Sigmoid colon (tissue), 4 donors: ENCODE results near the gene STK11.

Source experiments
- POLR2A ChIP-seq, 2 donors: fragments of 450-650 bp; IDR thresholded peaks; one replicate each; pipeline ENCODE4 v1.6.1; 2016; ENCODE audit warnings: antibody characterized with exemption in 2 of 2, mild to moderate bottlenecking in 2 of 2, moderate library complexity in 2 of 2
- POLR2AphosphoS5 ChIP-seq, 4 donors: sonication (generic); formaldehyde crosslinking; IDR thresholded peaks; one replicate each; pipeline ENCODE4 v1.6.1; 2017; ENCODE audit warnings: antibody characterized with exemption in 4 of 4
- TF ChIP-seq, protein P1 (sequence below), 4 experiments: fragments of 450-650 bp in 3 of 4; fragments of 200-600 bp in 1 of 4; IDR thresholded peaks; one replicate each; pipeline ENCODE4 v1.5.1; 2016 to 2019; ENCODE audit warnings: antibody characterized with exemption in 4 of 4, mild to moderate bottlenecking in 3 of 4, moderate library complexity in 2 of 4

DNA sequence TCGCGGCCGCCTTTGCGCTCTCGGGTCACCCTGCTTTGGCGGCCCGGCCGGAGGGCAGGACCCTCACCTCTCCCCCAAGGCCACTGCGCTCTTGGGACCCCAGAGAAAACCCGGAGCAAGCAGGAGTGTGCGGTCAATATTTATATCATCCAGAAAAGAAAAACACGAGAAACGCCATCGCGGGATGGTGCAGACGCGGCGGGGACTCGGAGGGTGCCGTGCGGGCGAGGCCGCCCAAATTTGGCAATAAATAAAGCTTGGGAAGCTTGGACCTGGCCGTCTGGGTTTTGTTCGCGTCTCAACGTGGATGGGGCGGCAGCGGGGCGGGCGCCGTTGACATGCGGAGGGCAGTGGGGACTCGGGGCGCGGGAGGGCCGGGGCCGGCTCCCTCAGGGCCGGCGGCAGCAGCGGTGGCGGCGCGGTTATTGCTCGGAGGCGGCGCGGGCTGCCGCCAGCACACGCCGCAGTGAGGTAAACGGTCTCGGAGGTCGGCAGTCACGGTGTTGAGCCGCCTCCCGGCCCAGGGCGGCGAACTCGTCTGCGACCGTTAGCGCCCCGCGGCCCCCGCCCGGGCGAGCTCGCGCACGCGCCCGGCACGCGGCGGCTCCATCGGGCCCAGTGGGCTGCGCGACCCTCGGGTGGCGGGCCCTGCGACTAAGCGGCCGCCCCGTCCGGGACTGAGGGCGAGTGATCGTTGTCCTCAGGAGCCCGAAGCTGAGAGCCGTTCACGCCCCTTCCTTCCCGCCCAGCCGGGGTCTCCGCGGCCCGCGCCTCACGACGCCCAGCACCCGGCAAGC, 22.8 kb downstream of the STK11 start:
- TF ChIP-seq POLR2A (IDR thresholded peaks at IDR 0.05), result no peak
- TF ChIP-seq, protein P1, sequence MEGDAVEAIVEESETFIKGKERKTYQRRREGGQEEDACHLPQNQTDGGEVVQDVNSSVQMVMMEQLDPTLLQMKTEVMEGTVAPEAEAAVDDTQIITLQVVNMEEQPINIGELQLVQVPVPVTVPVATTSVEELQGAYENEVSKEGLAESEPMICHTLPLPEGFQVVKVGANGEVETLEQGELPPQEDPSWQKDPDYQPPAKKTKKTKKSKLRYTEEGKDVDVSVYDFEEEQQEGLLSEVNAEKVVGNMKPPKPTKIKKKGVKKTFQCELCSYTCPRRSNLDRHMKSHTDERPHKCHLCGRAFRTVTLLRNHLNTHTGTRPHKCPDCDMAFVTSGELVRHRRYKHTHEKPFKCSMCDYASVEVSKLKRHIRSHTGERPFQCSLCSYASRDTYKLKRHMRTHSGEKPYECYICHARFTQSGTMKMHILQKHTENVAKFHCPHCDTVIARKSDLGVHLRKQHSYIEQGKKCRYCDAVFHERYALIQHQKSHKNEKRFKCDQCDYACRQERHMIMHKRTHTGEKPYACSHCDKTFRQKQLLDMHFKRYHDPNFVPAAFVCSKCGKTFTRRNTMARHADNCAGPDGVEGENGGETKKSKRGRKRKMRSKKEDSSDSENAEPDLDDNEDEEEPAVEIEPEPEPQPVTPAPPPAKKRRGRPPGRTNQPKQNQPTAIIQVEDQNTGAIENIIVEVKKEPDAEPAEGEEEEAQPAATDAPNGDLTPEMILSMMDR (IDR thresholded peaks at IDR 0.05), result no peak
- no peak for TF ChIP-seq POLR2AphosphoS5 (IDR thresholded peaks at IDR 0.05)
